Immature natural killer cell (primary cell): ENCODE data around the gene FCN1. TPM values are rescaled to one million over a fixed set of nuclear protein-coding genes. Genes with fewer than 3 reads are reported as not detected.

Experiments
- DNase-seq, 3 donors: peaks; one replicate each; pipeline ENCODE4 v3.0.0; 2022; ENCODE audit warnings: mixed read lengths in 1 of 3
- H3K27ac Mint-ChIP-seq, 6 donors: one replicate each; pipeline ENCODE4 v1.8.0; 2020; ENCODE audit warnings: mixed read lengths in 6 of 6, mild to moderate bottlenecking in 5 of 6, inconsistent platforms in 4 of 6, moderate library complexity in 3 of 6
- H3K27me3 Mint-ChIP-seq, 3 donors: one replicate each; pipeline ENCODE4 v1.8.0; 2020 to 2021; ENCODE audit warnings: low read depth in 3 of 3, mild to moderate bottlenecking in 3 of 3, mixed read lengths in 3 of 3, moderate library complexity in 3 of 3, inconsistent platforms in 1 of 3
- H3K36me3 Mint-ChIP-seq, 3 donors: one replicate each; pipeline ENCODE4 v1.8.0; 2020; ENCODE audit warnings: mixed read lengths in 3 of 3, inconsistent platforms in 2 of 3, mild to moderate bottlenecking in 2 of 3
- H3K4me1 Mint-ChIP-seq, 2 donors: one replicate each; pipeline ENCODE4 v1.8.0; 2020; ENCODE audit warnings: inconsistent platforms in 2 of 2, mild to moderate bottlenecking in 2 of 2, mixed read lengths in 2 of 2, moderate library complexity in 1 of 2
- H3K4me3 Mint-ChIP-seq, 5 donors: one replicate each; pipeline ENCODE4 v1.8.0; 2020; ENCODE audit warnings: mild to moderate bottlenecking in 5 of 5, mixed read lengths in 5 of 5, inconsistent platforms in 3 of 5, moderate library complexity in 3 of 5
- H3K9me3 Mint-ChIP-seq, 6 donors: one replicate each; pipeline ENCODE4 v1.8.0; 2020; ENCODE audit warnings: mild to moderate bottlenecking in 6 of 6, mixed read lengths in 6 of 6, inconsistent platforms in 4 of 6, moderate library complexity in 3 of 6
- polyA plus RNA-seq, 3 donors: library from polyadenylated mRNA; unstranded; fragments of 300-500 nt; fragmentation: Illumina TruSeq; gene quantifications; one replicate each; pipeline ENCODE4 v1.2.3, GENCODE V29; 2021

Gene FCN1
- polyA plus RNA-seq, 3 donors from 2014 or later: 8.9 to 47.6 (median 24.2) TPM

- Mint-ChIP-seq H3K4me3 (no peak overlapping the region), H3K27me3 (peaks cover 0 to 3% (median 0%) of the 10 kb centered on the region in 3 donors), H3K4me1 (no peaks in the 10 kb centered on the region), H3K36me3 (no peaks in the 10 kb centered on the region), H3K9me3 (no peaks in the 10 kb centered on the region), H3K27ac (no peak overlapping the region)
- DNase-seq: no peak
Measured at GRCh38 chr9:134883040-134883782, 34.5 kb downstream of the FCN1 start.

GRCh38 chr9:134882204-134882785 is 35.4 kb downstream of the FCN1 start:
- Mint-ChIP-seq H3K9me3 (no peaks in the 10 kb centered on the region), H3K27ac (no peak overlapping the region), H3K36me3 (no peaks in the 10 kb centered on the region), H3K4me3 (no peak overlapping the region), H3K4me1 (no peaks in the 10 kb centered on the region), H3K27me3 (peaks cover 0 to 5% (median 0%) of the 10 kb centered on the region in 3 donors)
- DNase-seq: no peak

GRCh38 chr9:134881313-134881670 is 36.4 kb downstream of the FCN1 start:
- H3K36me3 Mint-ChIP-seq: no peaks in the 10 kb centered on the region
- H3K27me3 Mint-ChIP-seq: peaks cover 0 to 5% (median 0%) of the 10 kb centered on the region in 3 donors
- H3K9me3 Mint-ChIP-seq: no peaks in the 10 kb centered on the region
- H3K27ac Mint-ChIP-seq: no peak overlapping the region
- DNase-seq: no peak
- H3K4me3 Mint-ChIP-seq: no peak overlapping the region
- H3K4me1 Mint-ChIP-seq: no peaks in the 10 kb centered on the region

- Mint-ChIP-seq H3K36me3 (no peaks in the 10 kb centered on the region), H3K4me3 (no peak within 1 kb of the TSS), H3K4me1 (no peaks in the 10 kb centered on the region), H3K27me3 (peaks cover 0 to 5% (median 0%) of the 10 kb centered on the region in 3 donors), H3K9me3 (no peaks in the 10 kb centered on the region), H3K27ac (no peak within 1 kb of the TSS)
- DNase-seq: no peak
Measured at GRCh38 chr9:134880484-134881312, 37.0 kb downstream of the FCN1 start, which contains the start of gene FCN2. Gene FCN2, plus strand, starts transcription at chr9:134880810. Its CDS starts 12 bp downstream, at chr9:134880822.

GRCh38 chr9:134879664-134880483 is 37.8 kb downstream of the FCN1 start:
- Mint-ChIP-seq H3K27ac (no peak overlapping the region), H3K27me3 (peaks cover 0 to 5% (median 0%) of the 10 kb centered on the region in 3 donors), H3K4me3 (no peak overlapping the region), H3K36me3 (no peaks in the 10 kb centered on the region), H3K9me3 (no peaks in the 10 kb centered on the region), H3K4me1 (no peaks in the 10 kb centered on the region)
- DNase-seq: no peak

GRCh38 chr9:134877541-134877940 is 40.2 kb downstream of the FCN1 start:
- no peaks in the 10 kb centered on the region for H3K9me3 Mint-ChIP-seq
- H3K27me3 Mint-ChIP-seq: peaks cover 0 to 8% (median 0%) of the 10 kb centered on the region in 3 donors
- H3K36me3 Mint-ChIP-seq: no peaks in the 10 kb centered on the region
- H3K4me3 Mint-ChIP-seq: no peak overlapping the region
- no peak overlapping the region for H3K27ac Mint-ChIP-seq
- DNase-seq: no peak
- no peaks in the 10 kb centered on the region for H3K4me1 Mint-ChIP-seq

GRCh38 chr9:134875371-134875770 is 42.3 kb downstream of the FCN1 start:
- no peaks in the 10 kb centered on the region for H3K9me3 Mint-ChIP-seq
- H3K4me3 Mint-ChIP-seq: no peak overlapping the region
- no peak for DNase-seq
- no peaks in the 10 kb centered on the region for H3K36me3 Mint-ChIP-seq
- peaks cover 0 to 8% (median 0%) of the 10 kb centered on the region in 3 donors for H3K27me3 Mint-ChIP-seq
- H3K27ac Mint-ChIP-seq: no peak overlapping the region
- no peaks in the 10 kb centered on the region for H3K4me1 Mint-ChIP-seq

GRCh38 chr9:134872482-134873231 is 45.1 kb downstream of the FCN1 start:
- Mint-ChIP-seq H3K27me3 (peaks cover 0 to 5% (median 0%) of the 10 kb centered on the region in 3 donors), H3K4me1 (no peaks in the 10 kb centered on the region), H3K9me3 (no peaks in the 10 kb centered on the region), H3K27ac (no peak overlapping the region), H3K36me3 (no peaks in the 10 kb centered on the region), H3K4me3 (no peak overlapping the region)
- DNase-seq: no peak

- Mint-ChIP-seq H3K4me1 (no peaks in the 10 kb centered on the region), H3K4me3 (no peak overlapping the region)
- no peak for DNase-seq
Measured at GRCh38 chr9:134871697-134872340, 45.9 kb downstream of the FCN1 start.

GRCh38 chr9:134870746-134871662 is 46.7 kb downstream of the FCN1 start:
- Mint-ChIP-seq H3K36me3 (no peaks in the 10 kb centered on the region), H3K4me1 (no peaks in the 10 kb centered on the region), H3K9me3 (no peaks in the 10 kb centered on the region), H3K27ac (no peak overlapping the region), H3K4me3 (no peak overlapping the region), H3K27me3 (peaks cover 0 to 3% (median 0%) of the 10 kb centered on the region in 3 donors)
- DNase-seq: no peak

More at GRCh38 chr9:134871697-134872340, 45.9 kb downstream of the FCN1 start:
- Mint-ChIP-seq H3K27ac (no peak overlapping the region), H3K9me3 (no peaks in the 10 kb centered on the region), H3K27me3 (peaks cover 0 to 3% (median 0%) of the 10 kb centered on the region in 3 donors), H3K36me3 (no peaks in the 10 kb centered on the region)

GRCh38 chr9:134870301-134870694 is 47.4 kb downstream of the FCN1 start:
- Mint-ChIP-seq H3K4me1 (no peaks in the 10 kb centered on the region), H3K27ac (no peak overlapping the region), H3K27me3 (peaks cover 0 to 3% (median 0%) of the 10 kb centered on the region in 3 donors), H3K36me3 (no peaks in the 10 kb centered on the region), H3K4me3 (no peak overlapping the region), H3K9me3 (no peaks in the 10 kb centered on the region)
- no peak for DNase-seq
